GM18951 (cell line): ENCODE measurements around the gene CST6.

Experiments
- POLR2A ChIP-seq: IDR thresholded peaks from 4 replicates; pipeline ENCODE4 v1.6.1; 2011; ENCODE audit warnings: mild to moderate bottlenecking; ENCODE audit not compliant: insufficient read length, insufficient read depth; ENCODE audit errors: extremely low read depth
- in situ Hi-C: fragments of 300-500 bp; cut with MboI; formaldehyde crosslinking; loops from one replicate; pipeline ENCODE4 v1.12.0; 2022; ENCODE audit warnings: low sequenced_read_pairs, mixed read lengths, inconsistent platforms; ENCODE audit not compliant: unreplicated experiment

The CST6 gene

GRCh38 chr11:66011785-66012303, at the start of gene CST6:
Gene CST6, plus strand, starts transcription at chr11:66012008. Its CDS starts 37 bp downstream, at chr11:66012045.
- TF ChIP-seq POLR2A: no peak
- in situ Hi-C loops: no loop called here

- no peak for TF ChIP-seq POLR2A
- in situ Hi-C loops: no loop called here
Measured at GRCh38 chr11:65962141-65962564, 49.7 kb upstream of the CST6 start.

GRCh38 chr11:65964906-65965305, 46.9 kb upstream of the CST6 start:
- in situ Hi-C loops: no loop called here
- TF ChIP-seq POLR2A: no peak

- in situ Hi-C loops: no loop called here
- no peak for TF ChIP-seq POLR2A
Measured at GRCh38 chr11:65965986-65966762, 45.6 kb upstream of the CST6 start.

GRCh38 chr11:65967329-65967934, 44.4 kb upstream of the CST6 start:
- in situ Hi-C loops: no loop called here
- no peak for TF ChIP-seq POLR2A

GRCh38 chr11:65968600-65969482, 43.0 kb upstream of the CST6 start:
- TF ChIP-seq POLR2A: no peak

GRCh38 chr11:65972116-65972515, 39.7 kb upstream of the CST6 start:
- in situ Hi-C loops: no loop called here
- no peak for TF ChIP-seq POLR2A

More at GRCh38 chr11:65968600-65969482, 43.0 kb upstream of the CST6 start:
- in situ Hi-C loops: no loop called here

GRCh38 chr11:65973439-65974110, 38.2 kb upstream of the CST6 start:
- TF ChIP-seq POLR2A: no peak
- in situ Hi-C loops: no loop called here

GRCh38 chr11:65975771-65976170, 36.0 kb upstream of the CST6 start:
- in situ Hi-C loops: loop anchor here (25.0 kb wide), 1 partner anchor 263 kb away; the partner anchor contains the start of genes KAT5 and RNASEH2C
- TF ChIP-seq POLR2A: no peak

GRCh38 chr11:65976216-65977176, 35.3 kb upstream of the CST6 start:
- in situ Hi-C loops: loop anchor here (25.0 kb wide), 1 partner anchor 264 kb away; the partner anchor contains the start of genes KAT5 and RNASEH2C
- TF ChIP-seq POLR2A: no peak

- in situ Hi-C loops: loop anchor here (25.0 kb wide), 1 partner anchor 266 kb away; the partner anchor contains the start of genes KAT5 and RNASEH2C
Measured at GRCh38 chr11:65977621-65978390, 34.0 kb upstream of the CST6 start.

More at GRCh38 chr11:65977621-65978390, 34.0 kb upstream of the CST6 start:
- TF ChIP-seq POLR2A: no peak
